Keratinocyte (primary cell): Measurements from ENCODE around the gene ZFYVE26. TPM values are rescaled to one million over a fixed set of nuclear protein-coding genes. Genes with fewer than 3 reads are reported as not detected.

Experiments
- DNase-seq: peaks from one replicate; pipeline ENCODE4 v3.0.0-alpha.2; 2011; ENCODE audit warnings: low read depth, missing footprints, low spot score
- FAIRE-seq: peaks from 2 replicates; lab custom pipeline; 2011; peaks lifted over from hg19 to GRCh38; lab: Jason Lieb, UNC
- H2AFZ ChIP-seq: 2 replicates; pipeline ENCODE4 v1.6.0; 2012; ENCODE audit warnings: low read length, control low read depth, inconsistent platforms; ENCODE audit not compliant: control insufficient read depth
- H3K27ac ChIP-seq: 2 replicates; pipeline ENCODE4 v1.5.1; 2011; ENCODE audit warnings: low read length; ENCODE audit not compliant: control insufficient read depth, insufficient read depth
- H3K27me3 ChIP-seq: 3 replicates; pipeline ENCODE4 v1.6.0; 2011; ENCODE audit warnings: low read length; ENCODE audit not compliant: control insufficient read depth, insufficient read depth; ENCODE audit errors: extremely low read depth
- H3K36me3 ChIP-seq, 2 experiments: 2 replicates in 1 of 2; 3 replicates in 1 of 2; pipeline ENCODE4 v1.5.1; 2011; ENCODE audit warnings: low read length in 2 of 2, mild to moderate bottlenecking in 1 of 2; ENCODE audit not compliant: control insufficient read depth in 2 of 2, insufficient read depth in 2 of 2; ENCODE audit errors: extremely low read depth in 1 of 2
- H3K4me1 ChIP-seq: 3 replicates; pipeline ENCODE4 v1.5.1; 2011; ENCODE audit warnings: low read length; ENCODE audit not compliant: control insufficient read depth, insufficient read depth; ENCODE audit errors: extremely low read depth
- H3K4me2 ChIP-seq: 3 replicates; pipeline ENCODE4 v1.6.0; 2011; ENCODE audit warnings: low read depth, low read length; ENCODE audit not compliant: control insufficient read depth, insufficient read depth; ENCODE audit errors: extremely low read depth
- H3K4me3 ChIP-seq, 3 experiments: fragments of 200-600 bp in 1 of 3; sonication (generic) in 1 of 3; 2 replicates in 2 of 3; 3 replicates in 1 of 3; pipeline ENCODE4 v1.5.1; 2011 to 2016; ENCODE audit warnings: low read length in 3 of 3, mild to moderate bottlenecking in 3 of 3, control low read depth in 2 of 3, inconsistent platforms in 1 of 3, low read depth in 1 of 3, mixed read lengths in 1 of 3, mixed run types in 1 of 3, moderate library complexity in 1 of 3; ENCODE audit not compliant: control insufficient read depth in 2 of 3, insufficient read depth in 2 of 3; ENCODE audit errors: extremely low read depth in 1 of 3
- H3K79me2 ChIP-seq: 2 replicates; pipeline ENCODE4 v1.6.0; 2012; ENCODE audit warnings: low read length; ENCODE audit not compliant: control insufficient read depth, insufficient read depth
- H3K9ac ChIP-seq: 3 replicates; pipeline ENCODE4 v1.6.0; 2011; ENCODE audit warnings: low read length; ENCODE audit not compliant: control insufficient read depth, insufficient read depth; ENCODE audit errors: extremely low read depth
- H3K9me1 ChIP-seq: 3 replicates; pipeline ENCODE4 v1.6.0; 2011; ENCODE audit warnings: low read length; ENCODE audit not compliant: control insufficient read depth, insufficient read depth; ENCODE audit errors: extremely low read depth
- H3K9me3 ChIP-seq: 2 replicates; pipeline ENCODE4 v1.5.1; 2012; ENCODE audit warnings: low read depth, low read length; ENCODE audit not compliant: control insufficient read depth
- H4K20me1 ChIP-seq: 3 replicates; pipeline ENCODE4 v1.6.0; 2011; ENCODE audit warnings: low read length; ENCODE audit not compliant: control insufficient read depth, insufficient read depth; ENCODE audit errors: extremely low read depth
- EZH2 ChIP-seq: IDR thresholded peaks from one replicate; pipeline ENCODE4 v1.6.1; 2012; ENCODE audit warnings: inconsistent platforms, mild to moderate bottlenecking, low read length, moderate library complexity
- dilution Hi-C: fragments of 300-500 bp; cut with MboI; formaldehyde crosslinking; loops from one replicate; pipeline ENCODE4 v1.7.0; 2020; ENCODE audit warnings: low sequenced_read_pairs; ENCODE audit not compliant: extremely low pct_ligation_motif_present
- polyA plus RNA-seq, 5 experiments: library from polyadenylated mRNA; depleted of rRNA in 3 of 5; stranded (reverse) in 3 of 5; stranded (forward) in 1 of 5; unstranded in 1 of 5; fragments of >200 nt; gene quantifications; 1 replicate in 1 of 5; 2 replicates in 3 of 5; 3 replicates in 1 of 5; pipeline versions ENCODE4 v1.2.1 to v1.2.3, GENCODE V29; 2011 to 2012; ENCODE audit warnings: missing spikeins in 2 of 5, low read depth in 1 of 5, low replicate concordance in 1 of 5
- TF ChIP-seq, protein P1 (sequence below), 3 experiments: IDR thresholded peaks in 1 of 3; conservative IDR thresholded peaks in 1 of 3; optimal IDR thresholded peaks in 1 of 3; 2 replicates in 2 of 3; 3 replicates in 1 of 3; pipeline versions ENCODE3 to v1.5.1; 2011; ENCODE audit warnings: low read length in 3 of 3, mild to moderate bottlenecking in 3 of 3, moderate library complexity in 2 of 3, control low read depth in 1 of 3, inconsistent platforms in 1 of 3; ENCODE audit not compliant: insufficient read depth in 2 of 3; ENCODE audit errors: extremely low read depth in 1 of 3

Gene ZFYVE26
- polyA plus RNA-seq, 1 donor (not counting 4 experiments of a cell fraction or from before 2014, with no cell fraction given), result 9.8 TPM

DNA sequence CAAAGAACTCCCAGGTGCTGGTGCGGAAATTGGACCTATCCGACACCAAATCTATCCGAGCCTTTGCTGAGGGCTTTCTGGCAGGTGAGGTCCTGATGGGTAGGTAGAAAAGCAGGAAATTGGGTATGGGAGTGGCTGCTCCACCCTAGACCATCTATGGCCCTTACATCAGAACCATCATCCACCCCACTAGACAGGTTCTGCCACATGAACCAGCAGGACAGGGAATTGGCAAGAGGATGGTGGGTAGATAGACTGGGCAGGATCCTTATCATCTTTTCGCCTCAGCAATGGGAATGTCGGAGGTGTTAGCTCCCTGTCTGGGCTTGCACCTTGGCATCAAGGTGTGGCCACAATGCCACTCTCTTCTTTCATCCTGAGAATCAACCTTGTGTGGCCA is 91.2 kb downstream of the ZFYVE26 start:
- Histone ChIP-seq H2AFZ (no peak overlapping the region), H3K27me3 (peaks cover 17% of the 10 kb centered on the region), H4K20me1 (no peaks in the 10 kb centered on the region), H3K36me3 (no peaks in the 10 kb centered on the region), H3K79me2 (no peaks in the 10 kb centered on the region), H3K9me1 (no peaks in the 10 kb centered on the region), H3K9me3 (no peaks in the 10 kb centered on the region), H3K27ac (no peak overlapping the region), H3K9ac (no peak overlapping the region), H3K4me2 (no peak overlapping the region), H3K4me1 (peaks cover 11% of the 10 kb centered on the region), H3K4me3 (no peak overlapping the region)
- TF ChIP-seq, protein P1, sequence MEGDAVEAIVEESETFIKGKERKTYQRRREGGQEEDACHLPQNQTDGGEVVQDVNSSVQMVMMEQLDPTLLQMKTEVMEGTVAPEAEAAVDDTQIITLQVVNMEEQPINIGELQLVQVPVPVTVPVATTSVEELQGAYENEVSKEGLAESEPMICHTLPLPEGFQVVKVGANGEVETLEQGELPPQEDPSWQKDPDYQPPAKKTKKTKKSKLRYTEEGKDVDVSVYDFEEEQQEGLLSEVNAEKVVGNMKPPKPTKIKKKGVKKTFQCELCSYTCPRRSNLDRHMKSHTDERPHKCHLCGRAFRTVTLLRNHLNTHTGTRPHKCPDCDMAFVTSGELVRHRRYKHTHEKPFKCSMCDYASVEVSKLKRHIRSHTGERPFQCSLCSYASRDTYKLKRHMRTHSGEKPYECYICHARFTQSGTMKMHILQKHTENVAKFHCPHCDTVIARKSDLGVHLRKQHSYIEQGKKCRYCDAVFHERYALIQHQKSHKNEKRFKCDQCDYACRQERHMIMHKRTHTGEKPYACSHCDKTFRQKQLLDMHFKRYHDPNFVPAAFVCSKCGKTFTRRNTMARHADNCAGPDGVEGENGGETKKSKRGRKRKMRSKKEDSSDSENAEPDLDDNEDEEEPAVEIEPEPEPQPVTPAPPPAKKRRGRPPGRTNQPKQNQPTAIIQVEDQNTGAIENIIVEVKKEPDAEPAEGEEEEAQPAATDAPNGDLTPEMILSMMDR (optimal IDR thresholded peaks at IDR 0.05 in 1 of 3, IDR thresholded peaks at IDR 0.05 in 1 of 3, conservative IDR thresholded peaks at IDR 0.05 in 1 of 3; ENCODE audit: extremely low read depth in 1 of 3, insufficient read depth in 2 of 3, low read length in 3 of 3), result no peak
- TF ChIP-seq EZH2, result no peak
- no peak for FAIRE-seq
- no peak for DNase-seq
- dilution Hi-C loops, result no loop called here

DNA sequence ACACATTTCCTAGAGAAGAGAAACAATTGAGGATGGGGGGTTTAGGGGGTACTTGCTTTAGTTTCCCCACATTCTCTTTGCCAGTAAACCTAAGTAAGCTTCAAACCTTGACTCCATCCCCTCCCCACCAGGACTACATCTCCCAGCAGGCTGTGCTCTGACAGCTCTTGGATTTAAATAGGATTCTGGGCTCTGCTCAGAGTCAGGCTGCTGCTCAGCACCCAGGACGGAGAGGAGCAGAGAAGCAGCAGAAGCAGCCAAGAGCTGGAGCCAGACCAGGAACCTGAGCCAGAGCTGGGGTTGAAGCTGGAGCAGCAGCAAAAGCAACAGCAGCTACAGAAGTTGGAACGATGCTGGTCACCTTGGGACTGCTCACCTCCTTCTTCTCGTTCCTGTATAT is 94.1 kb downstream of the ZFYVE26 start:
- H4K20me1 ChIP-seq, result no peaks in the 10 kb centered on the region
- H3K4me2 ChIP-seq, result peak overlapping the region; percentile 38
- H3K4me1 ChIP-seq, result peaks cover 5% of the 10 kb centered on the region
- H3K79me2 ChIP-seq, result no peaks in the 10 kb centered on the region
- H3K4me3 ChIP-seq, result no peak overlapping the region
- H2AFZ ChIP-seq, result peak overlapping the region; percentile 41
- TF ChIP-seq, protein P1 (optimal IDR thresholded peaks at IDR 0.05 in 1 of 3, IDR thresholded peaks at IDR 0.05 in 1 of 3, conservative IDR thresholded peaks at IDR 0.05 in 1 of 3; ENCODE audit: extremely low read depth in 1 of 3, insufficient read depth in 2 of 3, low read length in 3 of 3), result no peak
- no peak for TF ChIP-seq EZH2
- FAIRE-seq, result no peak
- H3K27ac ChIP-seq, result no peak overlapping the region
- no peaks in the 10 kb centered on the region for H3K36me3 ChIP-seq
- no peak for DNase-seq
- H3K9me1 ChIP-seq, result no peaks in the 10 kb centered on the region
- dilution Hi-C loops, result no loop called here
- H3K27me3 ChIP-seq, result peaks cover 20% of the 10 kb centered on the region
- no peaks in the 10 kb centered on the region for H3K9me3 ChIP-seq
- H3K9ac ChIP-seq, result no peak overlapping the region
